Epithelial cell of prostate (primary cell): ENCODE results near the gene MUC21.
"Not testable (repeated sequence)": the region's sequence is repeated elsewhere in the genome, so short reads cannot be mapped to it uniquely, and the experiment has no call there.

ENCODE experiments used
- DNase-seq: peaks from one replicate; pipeline ENCODE4 v3.0.0-alpha.2; 2011; ENCODE audit warnings: low read depth, low spot score
- H3K27ac ChIP-seq: fragments of 450-650 bp; 2 replicates; pipeline ENCODE4 v1.5.1; 2017; ENCODE audit warnings: mild to moderate bottlenecking

The MUC21 gene

DNA sequence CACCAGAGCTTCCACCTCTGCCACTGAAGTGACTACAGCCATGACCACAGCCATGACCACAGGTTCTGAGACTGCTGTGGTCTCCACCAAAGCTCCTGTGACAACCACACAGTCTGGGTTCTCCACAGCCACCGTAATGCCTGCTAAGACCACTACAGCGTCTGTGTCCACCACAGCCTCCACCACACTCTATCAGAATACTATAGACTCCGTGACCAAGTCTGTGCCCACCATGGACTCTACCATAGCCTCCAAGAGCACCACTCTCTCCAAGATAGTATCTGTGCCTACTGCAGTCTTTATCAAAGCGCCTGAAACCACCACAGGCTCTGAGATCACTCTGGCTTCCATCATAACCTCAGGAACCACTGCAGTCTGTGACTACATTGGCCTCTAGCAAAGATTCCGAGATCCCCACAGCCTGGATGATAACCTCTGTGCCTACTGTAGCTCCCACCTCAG, 18.3 kb upstream of the MUC21 start:
- DNase-seq, result no peak
- no peak overlapping the region for H3K27ac ChIP-seq

DNA sequence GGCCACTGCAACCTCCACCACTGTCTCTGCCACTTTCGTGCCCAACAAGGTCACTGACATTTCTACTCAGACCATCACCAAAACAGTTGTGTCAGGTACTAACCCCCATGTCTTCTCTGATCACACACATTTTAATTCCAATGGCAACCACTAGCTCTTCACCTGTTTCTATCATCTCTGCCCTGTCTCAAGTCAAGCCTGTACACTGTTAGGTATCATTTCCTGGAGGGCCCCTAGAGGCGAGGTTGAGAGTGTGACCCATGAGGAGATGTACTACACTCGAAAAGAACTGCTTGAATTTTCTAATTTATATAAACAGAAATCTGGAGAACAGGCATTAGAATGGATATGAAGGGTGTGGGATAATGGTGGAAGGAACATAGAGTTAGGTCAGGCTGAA, 17.4 kb upstream of the MUC21 start:
- no peak for DNase-seq
- H3K27ac ChIP-seq, result no peak overlapping the region

- DNase-seq, H3K27ac ChIP-seq: not testable (repeated sequence)
These were observed 14.3 kb upstream of the MUC21 start for GRCh38 chr6:30969171-30969570.

GRCh38 chr6:30970946-30971345, 12.6 kb upstream of the MUC21 start:
- no peak for DNase-seq
- H3K27ac ChIP-seq, result peak overlapping the region; percentile 36

GRCh38 chr6:30972816-30973215, 10.7 kb upstream of the MUC21 start:
- no peak for DNase-seq
- no peak overlapping the region for H3K27ac ChIP-seq

GRCh38 chr6:30974490-30975252, 8.8 kb upstream of the MUC21 start:
- H3K27ac ChIP-seq, result no peak overlapping the region
- no peak for DNase-seq

GRCh38 chr6:30979141-30979540, 4.4 kb upstream of the MUC21 start:
- DNase-seq, result no peak
- no peak overlapping the region for H3K27ac ChIP-seq

DNA sequence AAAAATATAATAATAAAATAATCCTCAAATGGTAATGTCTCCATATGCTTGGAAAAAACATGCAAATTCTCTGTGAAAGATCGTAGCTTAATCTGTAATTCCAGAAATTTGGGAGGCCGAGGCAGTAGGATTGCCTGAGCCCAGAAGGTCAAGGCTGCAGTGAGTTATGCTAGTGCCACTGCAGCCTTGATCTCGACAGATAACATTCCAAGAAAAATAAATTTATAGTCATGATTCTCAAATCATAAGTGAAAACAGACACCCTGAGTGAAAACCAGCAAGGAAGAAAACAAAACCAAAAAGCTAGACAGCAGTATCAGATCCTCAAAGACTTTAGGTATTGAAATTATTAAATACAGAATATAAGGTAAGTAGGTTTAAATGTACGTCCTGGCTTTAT, 3.8 kb upstream of the MUC21 start:
- no peak overlapping the region for H3K27ac ChIP-seq
- DNase-seq, result no peak

- peak; percentile 33 for DNase-seq
These were observed 1.4 kb upstream of the MUC21 start for GRCh38 chr6:30981942-30982772.

GRCh38 chr6:30985490-30985889, 2.0 kb downstream of the MUC21 start:
- peak; percentile 36 for DNase-seq
- H3K27ac ChIP-seq, result no peak overlapping the region

More at GRCh38 chr6:30981942-30982772, 1.4 kb upstream of the MUC21 start:
- H3K27ac ChIP-seq, result peak overlapping the region; percentile 14

GRCh38 chr6:30987304-30987703, 3.8 kb downstream of the MUC21 start:
- DNase-seq, result no peak
- H3K27ac ChIP-seq, result no peak overlapping the region

DNA sequence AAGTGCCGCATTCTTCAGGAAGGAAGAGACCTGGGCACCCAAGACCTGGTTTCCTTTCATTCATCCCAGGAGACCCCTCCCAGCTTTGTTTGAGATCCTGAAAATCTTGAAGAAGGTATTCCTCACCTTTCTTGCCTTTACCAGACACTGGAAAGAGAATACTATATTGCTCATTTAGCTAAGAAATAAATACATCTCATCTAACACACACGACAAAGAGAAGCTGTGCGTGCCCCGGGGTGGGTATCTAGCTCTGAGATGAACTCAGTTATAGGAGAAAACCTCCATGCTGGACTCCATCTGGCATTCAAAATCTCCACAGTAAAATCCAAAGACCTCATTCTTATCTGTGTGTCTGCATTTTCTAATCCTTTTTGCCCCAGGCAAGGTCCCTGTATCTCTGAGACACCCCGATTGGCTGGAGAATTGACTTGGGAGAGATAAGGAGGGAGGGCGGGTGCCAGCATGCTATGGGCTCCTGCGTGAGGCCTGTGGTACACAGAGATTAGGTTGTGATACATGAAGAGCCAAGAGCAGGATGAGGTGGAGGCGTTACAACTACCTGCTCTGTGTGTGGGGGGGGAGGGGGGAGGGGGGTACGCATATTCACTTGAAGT, 4.8 kb downstream of the MUC21 start:
- no peak overlapping the region for H3K27ac ChIP-seq
- no peak for DNase-seq

GRCh38 chr6:30990422-30991086, 7.0 kb downstream of the MUC21 start:
- no peak for DNase-seq

DNA sequence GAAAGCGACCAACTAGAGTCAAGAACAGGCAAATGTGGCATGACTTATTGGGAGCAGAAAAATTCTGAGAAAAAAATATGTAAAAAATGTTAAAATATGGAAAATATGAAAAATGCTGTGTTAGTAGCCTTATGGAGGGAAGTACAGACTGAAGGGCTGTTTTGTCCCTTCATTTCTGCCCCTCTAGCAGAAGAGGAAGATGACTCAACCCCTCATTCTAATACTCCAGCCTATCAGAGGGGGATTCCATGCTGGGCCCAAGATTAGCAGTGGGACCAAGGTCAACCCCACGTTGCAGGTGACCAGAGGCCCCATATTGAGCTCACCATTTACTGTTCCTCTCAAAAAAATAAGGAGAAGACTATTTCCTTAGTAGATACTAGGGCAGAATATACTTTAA, 8.4 kb downstream of the MUC21 start:
- no peak for DNase-seq
- H3K27ac ChIP-seq, result no peak overlapping the region

More at GRCh38 chr6:30990422-30991086, 7.0 kb downstream of the MUC21 start:
- H3K27ac ChIP-seq, result no peak overlapping the region

DNA sequence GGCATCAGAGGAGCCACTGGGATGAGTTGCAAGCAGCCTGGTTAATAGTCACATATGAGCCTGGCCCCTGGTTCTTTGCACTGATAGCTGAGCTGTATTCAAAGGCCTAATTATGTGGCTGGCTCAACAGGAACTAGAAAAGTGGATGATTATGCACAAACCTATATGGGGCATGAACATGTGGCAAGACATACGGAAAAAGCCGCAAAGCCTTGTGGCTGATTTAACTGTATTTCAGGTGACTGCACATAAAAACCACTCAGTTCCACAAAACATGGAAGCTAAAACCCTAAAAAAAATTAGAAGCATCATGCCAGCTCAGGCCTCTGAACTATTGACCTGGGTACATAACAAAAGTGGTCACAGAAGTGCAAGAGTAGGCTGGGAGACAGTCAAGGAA, 13.8 kb downstream of the MUC21 start:
- H3K27ac ChIP-seq, result no peak overlapping the region
- no peak for DNase-seq

DNA sequence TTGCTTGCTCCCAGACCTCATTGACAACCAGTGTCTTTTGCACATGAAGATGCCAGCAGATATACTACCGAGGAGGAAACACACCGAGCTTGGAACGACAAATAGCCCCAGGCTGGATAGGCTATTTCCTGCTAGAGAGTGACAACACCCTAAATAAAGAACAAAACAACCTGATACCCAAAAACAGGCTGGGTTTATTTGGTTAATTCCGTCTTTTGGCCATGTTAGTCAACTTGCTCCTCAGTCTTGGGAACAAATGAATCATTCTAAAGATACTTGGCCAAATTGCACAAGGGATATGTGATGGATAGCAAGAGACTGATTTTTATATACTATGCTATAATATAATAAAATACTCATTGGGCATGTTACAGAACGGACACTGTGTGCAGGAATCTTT, 15.3 kb downstream of the MUC21 start:
- H3K27ac ChIP-seq, result peak overlapping the region; percentile 29
- peak; percentile 48 for DNase-seq

DNA sequence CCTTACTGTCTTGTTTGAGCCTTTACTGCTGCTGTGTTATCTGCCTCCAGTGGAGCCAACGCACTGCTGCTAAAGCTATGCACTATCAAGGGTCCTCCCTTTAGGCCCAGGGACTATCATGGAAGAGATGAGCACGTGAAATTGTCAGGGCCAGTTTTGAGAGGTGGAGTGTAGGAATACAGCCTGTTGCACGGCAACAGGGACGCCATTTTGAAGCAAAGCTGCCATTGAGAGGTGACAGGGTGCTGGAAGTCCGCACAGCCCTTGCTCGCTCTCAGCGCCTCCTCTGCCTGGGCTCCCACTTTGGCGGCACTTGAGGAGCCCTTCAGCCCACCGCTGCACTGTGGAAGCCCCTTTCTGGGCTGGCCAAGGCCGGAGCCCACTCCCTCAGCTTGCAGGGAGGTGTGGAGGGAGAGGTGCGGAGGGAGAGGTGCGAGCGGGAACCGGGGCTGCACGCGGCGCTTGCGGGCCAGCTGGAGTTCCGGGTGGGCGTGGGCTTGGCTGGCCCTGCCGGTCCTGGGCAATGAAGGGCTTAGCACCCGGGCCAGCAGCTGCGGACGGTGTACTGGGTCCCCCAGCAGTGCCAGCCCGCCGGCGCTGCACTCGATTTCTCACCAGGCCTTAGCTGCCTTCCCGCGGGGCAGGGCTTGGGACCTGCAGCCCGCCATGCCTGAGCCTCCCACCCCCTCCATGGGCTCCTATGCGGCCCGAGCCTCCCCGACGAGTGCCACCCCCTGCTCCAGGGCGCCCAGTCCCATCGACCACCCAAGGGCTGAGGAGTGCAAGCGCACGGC, 16.7 kb downstream of the MUC21 start:
- not testable (repeated sequence) for DNase-seq, H3K27ac ChIP-seq

DNA sequence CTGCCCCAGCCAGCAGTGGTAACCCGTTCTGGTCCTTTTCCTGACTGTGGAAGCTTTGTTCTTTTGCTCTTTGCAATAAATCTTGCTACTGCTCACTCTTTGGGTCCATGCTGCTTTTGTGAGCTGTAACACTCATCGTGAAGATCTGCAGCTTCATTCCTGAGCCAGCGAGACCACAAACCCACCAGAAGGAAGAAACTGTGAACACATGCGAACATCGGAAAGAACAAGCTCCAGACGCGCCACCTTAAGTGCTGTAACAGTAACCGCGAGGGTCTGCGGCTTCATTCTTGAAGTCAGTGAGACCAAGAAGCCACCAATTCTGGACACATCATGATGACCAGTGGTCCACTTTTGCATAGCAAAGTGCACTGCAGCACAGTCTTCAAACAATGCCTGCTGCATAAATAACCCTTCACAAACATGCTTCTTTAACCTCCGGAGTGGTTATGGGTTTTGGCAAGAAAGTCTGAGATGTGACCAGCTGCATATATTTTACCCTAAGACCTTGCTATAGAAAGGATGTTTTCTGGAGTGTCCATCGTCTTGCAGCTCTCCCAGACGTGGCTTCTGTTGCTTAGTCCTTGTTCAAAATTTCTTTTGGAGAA, 17.9 kb downstream of the MUC21 start:
- no peak for DNase-seq
- no peak overlapping the region for H3K27ac ChIP-seq

DNA sequence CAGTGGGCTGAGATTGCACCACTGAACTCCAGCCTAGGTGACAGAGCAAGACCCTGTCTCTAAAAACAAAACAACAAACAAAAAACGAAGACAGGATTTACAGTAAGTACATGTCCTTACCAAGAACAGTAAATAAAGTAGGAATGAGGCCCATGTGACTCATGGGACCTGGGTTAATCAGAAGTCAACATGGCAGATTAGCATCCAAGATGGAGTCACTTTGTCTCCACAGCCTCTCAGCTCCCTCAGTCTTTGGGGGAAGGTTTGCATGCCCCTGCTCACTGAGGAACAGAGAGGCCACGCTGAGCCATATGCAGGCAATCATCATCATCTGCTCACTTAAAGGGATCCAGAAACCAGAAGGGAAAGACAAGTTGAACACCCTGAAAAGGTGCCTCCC, 19.0 kb downstream of the MUC21 start:
- DNase-seq, result no peak
- H3K27ac ChIP-seq, result no peak overlapping the region
